Measurements from ENCODE around the gene EPHA4.

EPHA4 gene

GRCh38 chr2:221572219-221572820 lies at the start of gene EPHA4:
EPHA4 (minus strand) TSS chr2:221572304; CDS start chr2:221572248, 56 bp downstream.
- Histone ChIP-seq H3K4me2 (ENCODE audit: insufficient read depth, low read length) (no peak within 1 kb of the TSS), H3K4me3 (ENCODE audit: low read depth in 1 of 2, low read length in 2 of 2) (no peak within 1 kb of the TSS), H3K9ac (ENCODE audit: low read depth, low read length) (no peak within 1 kb of the TSS), H2AFZ (ENCODE audit: low read depth, low read length) (no peak within 1 kb of the TSS), H4K20me1 (ENCODE audit: insufficient read depth, low read length) (no peaks in the 10 kb centered on the region), H3K27me3 (ENCODE audit: insufficient read depth, low read length, poor library complexity) (no peaks in the 10 kb centered on the region), H3K9me3 (ENCODE audit: insufficient read depth, low read length, severe bottlenecking) (peaks cover 4% of the 10 kb centered on the region), H3K27ac (ENCODE audit: low read length) (no peak within 1 kb of the TSS), H3K79me2 (ENCODE audit: insufficient read depth, low read length) (no peaks in the 10 kb centered on the region), H3K36me3 (ENCODE audit: insufficient read depth, low read length) (no peaks in the 10 kb centered on the region), H3K4me1 (ENCODE audit: insufficient read depth, low read length) (no peaks in the 10 kb centered on the region)
- no peak for ATAC-seq (ENCODE audit: insufficient read depth, low read depth)
- DNase-seq, result no peak
- TF ChIP-seq CTCF (IDR thresholded peaks at IDR 0.05; ENCODE audit: borderline replicate concordance, extremely low read depth, low read length, poor library complexity, severe bottlenecking), result no peak

GRCh38 chr2:221618007-221618406 lies 45.9 kb upstream of the EPHA4 start:
- ATAC-seq (ENCODE audit: insufficient read depth, low read depth) (no peak), DNase-seq (no peak)
- Histone ChIP-seq H3K36me3 (ENCODE audit: insufficient read depth, low read length) (no peaks in the 10 kb centered on the region), H3K27ac (ENCODE audit: low read length) (no peak overlapping the region), H3K4me3 (ENCODE audit: low read depth in 1 of 2, low read length in 2 of 2) (no peak overlapping the region), H3K4me2 (ENCODE audit: insufficient read depth, low read length) (no peak overlapping the region), H3K9ac (ENCODE audit: low read depth, low read length) (no peak overlapping the region), H3K9me3 (ENCODE audit: insufficient read depth, low read length, severe bottlenecking) (no peaks in the 10 kb centered on the region), H3K27me3 (ENCODE audit: insufficient read depth, low read length, poor library complexity) (no peaks in the 10 kb centered on the region), H3K79me2 (ENCODE audit: insufficient read depth, low read length) (no peaks in the 10 kb centered on the region), H4K20me1 (ENCODE audit: insufficient read depth, low read length) (no peaks in the 10 kb centered on the region), H3K4me1 (ENCODE audit: insufficient read depth, low read length) (no peaks in the 10 kb centered on the region), H2AFZ (ENCODE audit: low read depth, low read length) (no peak overlapping the region)
- TF ChIP-seq CTCF (IDR thresholded peaks at IDR 0.05; ENCODE audit: borderline replicate concordance, extremely low read depth, low read length, poor library complexity, severe bottlenecking) (no peak), EZH2 (IDR thresholded peaks at IDR 0.05; ENCODE audit: borderline replicate concordance, low read depth, low read length, severe bottlenecking) (no peak)

- H3K27me3 ChIP-seq (ENCODE audit: insufficient read depth, low read length, poor library complexity), result no peaks in the 10 kb centered on the region
These were observed 44.5 kb upstream of the EPHA4 start for GRCh38 chr2:221616561-221616960.

More at GRCh38 chr2:221616561-221616960, 44.5 kb upstream of the EPHA4 start:
- Histone ChIP-seq H3K4me3 (ENCODE audit: low read depth in 1 of 2, low read length in 2 of 2) (no peak overlapping the region), H3K36me3 (ENCODE audit: insufficient read depth, low read length) (no peaks in the 10 kb centered on the region), H3K9ac (ENCODE audit: low read depth, low read length) (no peak overlapping the region), H3K27ac (ENCODE audit: low read length) (no peak overlapping the region), H3K79me2 (ENCODE audit: insufficient read depth, low read length) (no peaks in the 10 kb centered on the region), H3K4me2 (ENCODE audit: insufficient read depth, low read length) (no peak overlapping the region), H3K4me1 (ENCODE audit: insufficient read depth, low read length) (no peaks in the 10 kb centered on the region), H3K9me3 (ENCODE audit: insufficient read depth, low read length, severe bottlenecking) (no peaks in the 10 kb centered on the region), H4K20me1 (ENCODE audit: insufficient read depth, low read length) (no peaks in the 10 kb centered on the region), H2AFZ (ENCODE audit: low read depth, low read length) (no peak overlapping the region)
- no peak for ATAC-seq (ENCODE audit: insufficient read depth, low read depth)
- DNase-seq, result no peak
- no peak for TF ChIP-seq CTCF (IDR thresholded peaks at IDR 0.05; ENCODE audit: borderline replicate concordance, extremely low read depth, low read length, poor library complexity, severe bottlenecking)
